HG03442 (cell line): ENCODE results near the gene STAMBP.
"Not testable (repeated sequence)": the region's sequence is repeated elsewhere in the genome, so short reads cannot be mapped to it uniquely, and the experiment has no call there.

Experiments
- ATAC-seq: cut with Tn5 transposase; IDR thresholded peaks from one replicate; pipeline ENCODE4 v1.9.1; 2021; ENCODE audit warnings: mild to moderate bottlenecking, moderate library complexity; ENCODE audit not compliant: unreplicated experiment

Gene STAMBP

DNA sequence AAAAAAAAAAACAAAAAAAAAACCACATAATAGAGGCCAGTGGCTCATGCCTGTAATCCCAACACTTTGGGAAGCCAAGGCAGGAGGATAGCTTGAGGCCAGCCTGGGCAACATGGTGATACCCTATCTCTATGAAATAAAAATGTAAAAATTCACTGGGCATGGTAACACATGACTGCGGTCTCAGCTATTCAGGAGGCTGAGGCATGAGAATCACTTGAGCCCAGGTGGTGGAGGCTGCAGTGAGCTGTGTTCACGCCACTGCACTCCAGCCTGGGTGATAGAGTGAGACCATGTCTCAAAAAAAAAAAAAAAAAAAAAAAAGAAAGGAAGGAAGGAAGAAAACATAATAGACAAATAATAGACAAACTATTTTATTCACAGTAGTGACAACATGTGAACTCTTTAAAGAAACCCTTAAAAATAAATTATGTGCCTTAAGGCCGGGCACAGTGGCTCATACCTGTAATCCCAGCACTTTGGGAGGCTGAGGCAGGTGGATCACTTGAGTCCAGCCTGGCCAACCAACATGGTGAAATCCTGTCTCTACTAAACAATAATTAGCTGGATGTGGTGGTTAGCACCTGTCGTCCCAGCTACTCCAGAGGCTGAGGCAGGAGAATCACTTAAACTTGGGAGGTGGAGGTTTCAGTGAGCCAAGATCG is 75.3 kb downstream of the STAMBP start:
- ATAC-seq = not testable (repeated sequence)

DNA sequence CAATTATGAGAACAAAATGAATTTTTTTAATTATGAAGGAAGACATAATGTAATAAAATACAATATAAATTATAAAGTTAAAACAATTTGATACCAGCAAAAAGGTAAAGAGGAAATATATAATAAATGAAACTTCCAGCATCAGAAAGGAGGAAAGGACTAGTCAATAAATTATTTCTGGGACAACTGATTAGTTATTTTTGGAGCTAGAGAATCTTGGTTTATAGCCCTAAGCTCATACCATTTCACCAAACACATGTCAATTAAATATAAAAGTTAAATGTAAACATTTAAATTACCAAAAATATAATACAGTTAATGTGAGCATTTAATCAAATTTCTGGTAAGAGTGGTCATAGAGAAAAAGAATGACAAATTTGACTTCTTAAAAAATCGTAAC is 76.2 kb downstream of the STAMBP start:
- ATAC-seq = no peak

GRCh38 chr2:73906847-73907505 is 78.2 kb downstream of the STAMBP start:
- no peak for ATAC-seq

- ATAC-seq = peak; percentile 64
These were observed 79.2 kb downstream of the STAMBP start for GRCh38 chr2:73907840-73908452.

GRCh38 chr2:73908689-73909652 is 80.2 kb downstream of the STAMBP start:
- ATAC-seq = no peak

DNA sequence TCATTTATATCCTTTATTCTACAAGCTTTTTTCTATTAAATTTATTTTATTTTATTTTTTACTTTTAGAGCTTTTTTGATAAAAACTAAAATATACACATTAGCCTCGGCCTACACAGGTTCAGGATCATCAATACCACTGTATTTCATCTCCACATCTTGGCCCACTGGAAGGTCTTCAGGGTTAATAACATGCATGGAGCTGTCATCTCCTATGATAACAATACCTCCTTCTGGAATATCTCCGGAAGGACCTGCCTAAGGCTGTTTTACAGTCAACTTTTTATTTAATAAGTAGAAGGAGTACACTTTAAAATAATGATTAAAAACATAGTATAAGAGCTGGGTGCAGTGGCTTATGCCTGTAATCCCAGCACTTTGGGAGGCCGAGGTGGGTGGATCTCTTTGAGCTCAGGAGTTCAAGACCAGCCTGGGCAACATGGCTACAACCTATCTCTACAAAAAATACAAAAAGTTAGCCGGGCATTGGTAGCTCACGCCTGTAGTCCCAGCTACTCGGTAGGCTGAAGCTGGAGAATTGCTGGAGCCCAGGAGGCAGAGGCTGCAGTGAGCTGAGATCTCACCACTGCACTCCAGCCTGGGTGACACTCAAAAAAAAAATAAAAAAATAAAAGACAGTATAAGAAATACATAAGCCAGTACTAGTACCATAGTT is 82.2 kb downstream of the STAMBP start:
- no peak for ATAC-seq

DNA sequence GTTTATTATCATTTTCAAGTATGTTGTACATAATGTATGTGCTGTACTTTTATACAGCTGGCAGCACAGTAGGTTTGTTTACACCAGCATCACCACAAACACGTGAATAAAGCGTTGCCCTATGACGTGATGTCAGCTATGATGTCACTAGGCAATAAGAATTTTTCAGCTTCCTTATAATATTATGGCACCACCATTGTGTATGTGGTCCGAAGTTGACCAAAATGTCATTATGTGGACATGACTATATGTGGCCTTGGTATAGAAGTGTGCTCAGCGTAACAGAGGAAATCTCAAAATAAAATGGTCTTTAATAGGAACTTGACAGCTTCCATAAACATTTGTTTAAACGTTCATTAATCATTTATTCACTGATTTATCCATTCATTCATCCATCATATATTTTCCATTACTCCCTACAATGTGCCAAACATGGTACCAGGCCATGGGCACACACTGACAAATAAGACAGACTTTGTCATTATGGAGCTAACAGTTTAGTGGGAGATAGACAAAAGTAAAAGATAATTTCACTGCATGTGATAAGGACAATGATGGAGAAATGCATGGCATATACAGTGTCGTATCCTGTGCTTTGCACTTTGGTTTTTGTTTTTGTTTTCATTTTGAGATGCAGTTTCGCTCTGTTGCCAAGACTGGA is 82.9 kb downstream of the STAMBP start:
- ATAC-seq = no peak

DNA sequence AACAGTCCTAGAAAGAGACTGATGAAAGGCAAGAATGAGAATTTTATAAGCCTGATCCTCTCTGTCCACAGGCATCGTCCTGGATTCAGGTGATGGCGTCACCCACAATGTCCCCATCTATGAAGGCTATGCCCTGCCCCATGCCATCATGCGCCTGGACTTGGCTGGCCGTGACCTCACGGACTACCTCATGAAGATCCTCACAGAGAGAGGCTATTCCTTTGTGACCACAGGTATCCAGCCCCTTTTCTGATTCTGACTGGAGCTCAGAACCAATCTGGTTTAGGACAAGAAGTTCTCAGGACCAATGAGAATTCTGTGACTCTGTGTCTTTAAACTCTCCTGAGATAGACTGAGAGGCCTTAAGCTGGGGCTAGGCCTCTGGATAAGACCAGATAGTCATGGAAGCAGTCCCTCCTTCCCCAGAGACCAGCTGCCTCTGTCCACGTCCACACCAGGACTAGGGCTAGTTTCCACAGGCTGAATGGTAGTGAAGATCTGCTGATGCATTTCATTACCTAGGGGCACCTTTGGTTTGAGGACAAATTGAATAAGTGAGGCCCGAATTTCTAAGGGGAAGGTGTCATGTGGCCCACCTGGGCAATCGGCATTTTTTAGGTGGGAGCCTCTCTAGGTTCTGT is 84.8 kb downstream of the STAMBP start:
- no peak for ATAC-seq

GRCh38 chr2:73914667-73915066 is 85.9 kb downstream of the STAMBP start:
- ATAC-seq = no peak

DNA sequence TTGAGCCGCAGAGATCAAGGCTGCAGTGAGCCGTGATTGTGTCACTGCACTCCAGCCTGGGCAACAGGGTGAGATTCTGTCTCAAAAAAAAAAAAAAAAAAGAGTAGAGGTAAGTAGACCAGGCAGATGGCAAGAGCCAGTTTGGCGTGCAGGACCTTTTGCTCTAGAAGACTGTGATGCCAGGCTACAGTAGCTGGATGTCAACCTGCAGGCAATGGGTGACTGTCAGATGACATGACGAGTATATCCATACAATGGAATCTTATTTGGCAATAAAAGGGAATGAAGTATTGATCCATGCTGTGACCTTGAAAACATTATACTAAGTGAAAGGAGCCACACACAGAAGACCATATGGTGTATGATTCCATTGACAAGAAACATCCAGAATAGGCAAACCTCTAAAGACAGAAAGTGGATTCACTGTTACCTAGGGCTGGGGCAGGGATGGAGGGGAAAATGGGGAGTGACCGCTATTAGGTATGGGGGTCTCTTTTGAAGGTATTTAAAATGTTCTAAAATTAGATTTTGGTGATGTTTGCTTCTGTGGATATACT is 86.8 kb downstream of the STAMBP start:
- ATAC-seq = no peak

- ATAC-seq = no peak
These were observed 87.9 kb downstream of the STAMBP start for GRCh38 chr2:73916666-73917065.

DNA sequence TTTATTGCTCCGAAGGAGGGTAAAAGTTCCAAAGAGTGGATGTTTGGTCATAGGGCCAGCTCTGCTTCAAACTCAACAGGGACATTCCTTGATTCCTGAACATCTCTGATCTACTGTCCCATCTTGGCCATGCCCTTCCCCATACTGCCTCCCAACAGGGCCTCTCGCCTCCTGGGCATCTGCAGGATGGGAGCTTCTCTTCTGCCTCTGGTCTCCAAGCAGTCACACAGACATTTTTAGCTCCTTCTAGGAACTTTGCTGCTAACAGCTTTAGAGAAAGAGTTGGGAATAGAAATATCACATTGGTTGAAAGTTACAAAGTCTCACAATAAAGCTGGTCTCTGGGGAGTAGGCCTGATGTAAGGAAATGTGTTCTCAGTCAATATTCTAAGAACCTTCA is 88.5 kb downstream of the STAMBP start:
- ATAC-seq = no peak

GRCh38 chr2:73917696-73918207 is 89.0 kb downstream of the STAMBP start:
- no peak for ATAC-seq

GRCh38 chr2:73918856-73919255 is 90.1 kb downstream of the STAMBP start:
- no peak for ATAC-seq

DNA sequence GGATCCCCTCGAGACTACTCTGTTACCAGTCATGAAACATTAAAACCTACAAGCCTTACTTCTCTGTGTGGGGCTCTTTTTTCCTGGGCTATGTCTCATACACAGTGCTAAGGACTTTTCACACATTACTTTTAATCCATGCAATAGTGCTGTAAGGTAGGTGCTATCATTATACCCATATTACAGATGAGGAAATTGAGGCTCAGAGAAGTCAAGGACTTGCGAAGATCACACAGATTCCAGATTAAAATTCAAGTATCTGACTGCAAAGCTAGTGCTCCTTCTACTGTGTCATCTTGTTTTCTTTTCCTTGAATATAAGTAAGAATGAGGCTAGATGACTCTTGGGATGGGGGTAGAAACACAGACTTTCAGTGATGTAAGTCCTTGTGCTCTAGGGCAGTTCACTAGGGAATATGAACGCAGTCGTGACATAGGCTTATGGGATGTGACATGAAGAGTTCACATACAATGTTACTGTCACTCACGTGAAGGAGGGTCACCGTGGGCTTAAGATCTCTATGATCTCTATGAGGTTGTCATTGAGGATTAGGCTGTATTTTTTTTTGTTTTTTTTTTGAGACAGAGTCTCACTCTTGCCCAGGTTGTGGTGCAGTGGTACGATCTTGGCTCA is 91.0 kb downstream of the STAMBP start:
- no peak for ATAC-seq

DNA sequence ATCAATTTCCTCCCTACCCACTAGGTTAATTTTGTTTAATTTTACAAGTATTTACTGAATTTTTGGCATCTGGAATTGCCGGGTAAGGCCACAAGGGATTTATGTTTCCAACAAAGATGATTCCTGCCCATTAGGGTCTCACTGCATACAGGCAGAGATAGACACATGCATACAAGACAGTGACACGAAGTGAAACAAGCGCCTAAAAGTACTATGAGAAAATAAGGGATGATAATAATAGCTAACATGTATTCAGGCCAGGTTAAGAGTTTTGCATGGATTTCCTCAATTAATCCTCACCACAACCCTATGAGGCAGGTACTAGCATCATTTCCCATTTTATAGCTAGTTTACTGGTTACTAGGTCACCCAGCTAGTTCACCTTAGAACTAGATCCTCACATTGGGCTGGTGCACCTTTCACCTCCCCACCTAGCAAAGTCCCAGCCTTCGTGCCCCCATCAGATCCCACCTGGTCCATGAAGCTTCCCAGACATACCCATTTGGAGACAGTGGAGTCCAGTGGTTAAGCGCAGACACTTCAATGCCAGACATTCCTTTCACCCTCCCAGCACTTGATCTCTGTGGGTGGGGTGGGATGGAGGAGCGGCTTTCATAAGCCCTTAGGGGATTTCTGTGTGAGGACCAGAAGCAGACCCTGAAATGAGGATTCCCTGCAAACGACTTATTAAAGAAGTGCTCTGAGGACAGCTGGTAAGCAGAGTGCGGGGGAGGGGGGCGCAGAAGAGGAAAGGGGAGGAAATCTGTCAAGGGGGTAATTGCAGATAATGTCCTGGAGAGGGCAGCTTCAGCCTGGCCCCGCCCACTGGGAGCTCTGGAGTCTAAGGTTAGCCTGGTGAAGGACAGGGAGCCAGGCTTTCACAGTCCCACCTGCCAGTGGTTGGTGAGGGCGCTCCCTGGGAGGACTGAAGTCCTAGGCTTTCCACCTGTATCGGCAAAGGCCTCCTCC is 92.1 kb downstream of the STAMBP start:
- no peak for ATAC-seq

- no peak for ATAC-seq
These were observed 92.8 kb downstream of the STAMBP start for GRCh38 chr2:73921581-73921980.
